CD4-positive, alpha-beta T cell (primary cell): ENCODE measurements around the gene HHAT. TPM values are rescaled to one million over a fixed set of nuclear protein-coding genes. Genes with fewer than 3 reads are reported as not detected.
A peak's percentile ranks its signal among the peaks of the same experiment; 100 is the strongest.

Experiments
- ATAC-seq: fragments of 200-7000 bp; cut with Tn5 transposase; one replicate; pipeline ENCODE4 v1.10.0; 2022; ENCODE audit warnings: mild to moderate bottlenecking; ENCODE audit not compliant: poor library complexity
- CTCF ChIA-PET: fragments of 350-600 bp; sonication (Branson Sonifier 250); formaldehyde crosslinking; loops from one replicate; lab custom pipeline; 2021; ENCODE audit warnings: antibody characterized with exemption, inconsistent platforms; lab: Charles Lee
- POLR2A ChIA-PET: fragments of 350-600 bp; sonication (Branson Sonifier 250); formaldehyde crosslinking; loops from one replicate; lab custom pipeline; 2021; ENCODE audit warnings: antibody characterized with exemption, inconsistent platforms; lab: Charles Lee
- DNase-seq, 14 experiments: peaks; one replicate each; pipeline ENCODE4 v3.0.0-alpha.2; 2013 to 2020; ENCODE audit warnings: mixed read lengths in 2 of 14
- H3K27ac ChIP-seq, 2 donors: one replicate each; pipeline versions ENCODE4 v1.5.1 to v1.7.0; 2013; ENCODE audit warnings: low read length in 2 of 2, low read depth in 1 of 2, mild to moderate bottlenecking in 1 of 2
- H3K27me3 ChIP-seq, 2 experiments: 1 replicate in 1 of 2; 2 replicates in 1 of 2; pipeline versions ENCODE4 v1.6.1 to v1.7.0; 2013; ENCODE audit warnings: low read length in 2 of 2, control low read depth in 1 of 2, mild to moderate bottlenecking in 1 of 2, moderate library complexity in 1 of 2; ENCODE audit not compliant: insufficient read depth in 2 of 2, control insufficient read depth in 1 of 2
- H3K36me3 ChIP-seq: one replicate; pipeline ENCODE4 v1.6.1; 2013; ENCODE audit warnings: low read length, control low read depth; ENCODE audit not compliant: insufficient read depth
- H3K4me1 ChIP-seq: one replicate; pipeline ENCODE4 v1.6.1; 2013; ENCODE audit warnings: low read length, control low read depth; ENCODE audit not compliant: insufficient read depth
- H3K4me3 ChIP-seq: one replicate; pipeline ENCODE4 v1.5.1; 2013; ENCODE audit warnings: mild to moderate bottlenecking, low read length, moderate library complexity
- H3K9me3 ChIP-seq, 2 experiments: 1 replicate in 1 of 2; 2 replicates in 1 of 2; pipeline versions ENCODE4 v1.6.1 to v1.7.0; 2013; ENCODE audit warnings: low read length in 2 of 2, mild to moderate bottlenecking in 2 of 2, control low read depth in 1 of 2, moderate library complexity in 1 of 2; ENCODE audit not compliant: control insufficient read depth in 1 of 2, insufficient read depth in 1 of 2
- H3K27ac Mint-ChIP-seq: one replicate; pipeline ENCODE4 v1.8.0; 2020; ENCODE audit warnings: mixed read lengths
- H3K27me3 Mint-ChIP-seq: one replicate; pipeline ENCODE4 v1.8.0; 2021; ENCODE audit warnings: mixed read lengths
- H3K36me3 Mint-ChIP-seq: one replicate; pipeline ENCODE4 v1.8.0; 2021; ENCODE audit warnings: low read depth, mixed read lengths
- H3K4me1 Mint-ChIP-seq: one replicate; pipeline ENCODE4 v1.8.0; 2021; ENCODE audit warnings: low read depth, mixed read lengths
- H3K4me3 Mint-ChIP-seq: one replicate; pipeline ENCODE4 v1.8.0; 2020; ENCODE audit warnings: mild to moderate bottlenecking, mixed read lengths
- H3K9me3 Mint-ChIP-seq: one replicate; pipeline ENCODE4 v1.8.0; 2020; ENCODE audit warnings: mixed read lengths
- intact Hi-C, 2 experiments: fragments of 100-400 bp; cut with DNase I in 1 of 2; cut with micrococcal nuclease in 1 of 2; formaldehyde crosslinking; loops; one replicate each; pipeline versions ENCODE4 v1.15.1 to v1.9.0; 2023 to 2025; cut with DNase I, micrococcal nuclease
- total RNA-seq, 174 experiments: library from RNA in 2 of 174; stranded (reverse) in 2 of 174; gene quantifications; one replicate each; pipeline ENCODE4 v1.2.3 and lab custom pipeline; 2021 to 2026
- TF ChIP-seq, protein P1 (sequence below): fragments of 200-600 bp; IDR thresholded peaks from one replicate; pipeline ENCODE4 v1.8.0; 2022; ENCODE audit warnings: antibody characterized with exemption, mild to moderate bottlenecking

The HHAT gene
- total RNA-seq, 2 experiments from 2014 or later: 3.1 to 3.3 TPM

DNA sequence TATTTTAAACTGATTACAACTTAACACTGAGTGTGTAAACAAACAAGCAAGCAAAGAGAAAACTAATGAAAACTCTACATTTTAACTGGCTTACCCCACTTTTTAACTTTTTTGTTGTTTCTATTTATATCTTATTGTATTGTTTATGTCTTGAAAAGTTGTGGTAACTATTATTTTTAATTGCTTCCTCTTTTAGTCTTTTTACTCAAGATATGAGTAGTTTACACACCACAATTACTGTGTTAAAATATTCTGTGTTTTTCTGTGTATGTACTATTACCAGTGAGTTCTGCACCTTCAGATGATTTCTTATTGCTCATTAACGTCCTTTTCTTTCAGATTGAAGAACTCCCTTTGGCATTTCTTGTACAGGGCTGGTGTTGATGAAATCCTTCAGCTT lies 4.7 kb upstream of the HHAT start:
- Mint-ChIP-seq H3K4me1 (peaks cover 8% of the 10 kb centered on the region), H3K4me3 (no peak overlapping the region), H3K9me3 (peaks cover 2% of the 10 kb centered on the region), H3K36me3 (peaks cover 1% of the 10 kb centered on the region), H3K27ac (no peak overlapping the region), H3K27me3 (peaks cover 10% of the 10 kb centered on the region)
- peaks cover 0 to 4% of the 10 kb centered on the region in 2 experiments for H3K27me3 ChIP-seq
- peaks cover 10% of the 10 kb centered on the region for H3K4me1 ChIP-seq
- DNase-seq (no peak), ATAC-seq (no peak)
- no peaks in the 10 kb centered on the region for H3K36me3 ChIP-seq
- CTCF ChIA-PET: no interaction called here
- intact Hi-C loops: no loop called here
- H3K4me3 ChIP-seq: no peak overlapping the region
- H3K27ac ChIP-seq: no peak overlapping the region
- peaks cover 0 to 4% of the 10 kb centered on the region in 2 experiments for H3K9me3 ChIP-seq
- TF ChIP-seq, protein P1, sequence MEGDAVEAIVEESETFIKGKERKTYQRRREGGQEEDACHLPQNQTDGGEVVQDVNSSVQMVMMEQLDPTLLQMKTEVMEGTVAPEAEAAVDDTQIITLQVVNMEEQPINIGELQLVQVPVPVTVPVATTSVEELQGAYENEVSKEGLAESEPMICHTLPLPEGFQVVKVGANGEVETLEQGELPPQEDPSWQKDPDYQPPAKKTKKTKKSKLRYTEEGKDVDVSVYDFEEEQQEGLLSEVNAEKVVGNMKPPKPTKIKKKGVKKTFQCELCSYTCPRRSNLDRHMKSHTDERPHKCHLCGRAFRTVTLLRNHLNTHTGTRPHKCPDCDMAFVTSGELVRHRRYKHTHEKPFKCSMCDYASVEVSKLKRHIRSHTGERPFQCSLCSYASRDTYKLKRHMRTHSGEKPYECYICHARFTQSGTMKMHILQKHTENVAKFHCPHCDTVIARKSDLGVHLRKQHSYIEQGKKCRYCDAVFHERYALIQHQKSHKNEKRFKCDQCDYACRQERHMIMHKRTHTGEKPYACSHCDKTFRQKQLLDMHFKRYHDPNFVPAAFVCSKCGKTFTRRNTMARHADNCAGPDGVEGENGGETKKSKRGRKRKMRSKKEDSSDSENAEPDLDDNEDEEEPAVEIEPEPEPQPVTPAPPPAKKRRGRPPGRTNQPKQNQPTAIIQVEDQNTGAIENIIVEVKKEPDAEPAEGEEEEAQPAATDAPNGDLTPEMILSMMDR: no peak
- POLR2A ChIA-PET: no interaction called here

GRCh38 chr1:210325026-210325670 lies 3.6 kb upstream of the HHAT start:
- no peak for DNase-seq
- peaks cover 2% of the 10 kb centered on the region for H3K9me3 Mint-ChIP-seq
- peaks cover 6% of the 10 kb centered on the region for H3K36me3 Mint-ChIP-seq
- TF ChIP-seq, protein P1: no peak
- H3K4me3 ChIP-seq: no peak overlapping the region
- peaks cover 18% of the 10 kb centered on the region for H3K4me1 Mint-ChIP-seq
- H3K9me3 ChIP-seq: peaks cover 0 to 4% of the 10 kb centered on the region in 2 experiments
- peaks cover 10% of the 10 kb centered on the region for H3K27me3 Mint-ChIP-seq
- intact Hi-C loops: no loop called here
- H3K36me3 ChIP-seq: no peaks in the 10 kb centered on the region
- no peak overlapping the region for H3K27ac Mint-ChIP-seq
- H3K4me1 ChIP-seq: peaks cover 17% of the 10 kb centered on the region
- ChIA-PET CTCF (no interaction called here), POLR2A (no interaction called here)
- no peak for ATAC-seq
- no peak overlapping the region for H3K27ac ChIP-seq
- peaks cover 0 to 4% of the 10 kb centered on the region in 2 experiments for H3K27me3 ChIP-seq
- no peak overlapping the region for H3K4me3 Mint-ChIP-seq

DNA sequence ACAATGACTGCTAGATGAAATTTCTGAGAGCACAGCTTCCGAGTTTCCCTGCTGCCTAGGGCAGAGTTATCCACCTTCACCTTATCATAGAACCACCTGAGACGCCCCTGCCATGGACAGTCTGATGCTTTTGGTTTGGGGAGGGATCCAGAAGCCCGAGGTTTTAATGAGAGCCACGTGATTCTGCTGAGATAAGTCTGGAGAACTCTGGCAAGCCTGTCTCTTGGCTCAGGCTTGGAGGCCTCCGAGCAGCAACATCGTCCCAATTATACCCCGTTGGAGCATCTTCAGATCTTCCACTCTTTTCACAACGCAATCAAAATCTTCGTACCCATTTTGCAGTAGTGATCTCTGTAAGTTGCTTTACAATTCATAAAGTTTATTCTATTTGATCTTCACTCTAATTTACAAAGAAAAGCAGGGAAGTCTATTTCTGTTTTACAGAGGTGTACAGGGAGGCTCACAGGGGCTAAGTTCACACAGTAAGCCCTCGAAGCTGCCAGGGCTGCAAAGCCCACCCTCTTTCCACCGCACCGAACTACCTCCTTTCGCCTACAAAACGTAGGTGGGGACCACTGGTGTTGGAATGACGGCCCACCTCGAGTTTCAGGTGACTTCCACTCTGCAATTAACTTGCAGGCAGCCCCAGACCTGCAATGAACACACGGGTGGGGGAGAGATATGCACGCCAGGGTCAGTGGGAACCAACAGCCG lies 513 bp upstream of the HHAT start:
- DNase-seq (no peak), ATAC-seq (no peak)
- Mint-ChIP-seq H3K36me3 (peaks cover 6% of the 10 kb centered on the region), H3K4me1 (peaks cover 44% of the 10 kb centered on the region), H3K9me3 (peaks cover 2% of the 10 kb centered on the region), H3K4me3 (peak overlapping the region; percentile 89), H3K27me3 (peaks cover 5% of the 10 kb centered on the region), H3K27ac (peak overlapping the region; percentile 83)
- peak overlapping the region; percentile 61 to 67 for H3K27ac ChIP-seq
- ChIA-PET POLR2A (interaction anchor here (0.7 to 0.9 kb wide), 3 partner anchors 17 to 930 kb away, joined by 3 read pairs; no protein-coding TSS in a partner anchor), CTCF (interaction anchor here (1.0 kb wide), 1 partner anchor 46 kb away, joined by 3 read pairs; no protein-coding TSS in a partner anchor)
- intact Hi-C loops: no loop called here
- H3K9me3 ChIP-seq: no peaks in the 10 kb centered on the region
- no peaks in the 10 kb centered on the region for H3K36me3 ChIP-seq
- H3K27me3 ChIP-seq: no peaks in the 10 kb centered on the region
- peak overlapping the region; percentile 82 for H3K4me3 ChIP-seq
- TF ChIP-seq, protein P1: no peak
- peaks cover 36% of the 10 kb centered on the region for H3K4me1 ChIP-seq
